Tibial artery (tissue), 4 donors: ENCODE measurements around the gene HSD11B1L.
"Not testable (repeated sequence)": the region's sequence is repeated elsewhere in the genome, so short reads cannot be mapped to it uniquely, and the experiment has no call there.

Experiments
- DNase-seq, 2 donors: peaks; one replicate each; pipeline ENCODE4 v3.0.0-alpha.2; 2019
- H3K27ac ChIP-seq, 2 donors: fragments of 200-600 bp; sonication (generic) in 1 of 2; 1 replicate in 1 of 2; 2 replicates in 1 of 2; pipeline ENCODE4 v1.5.1; 2018 to 2019; ENCODE audit warnings: mild to moderate bottlenecking in 1 of 2
- H3K27me3 ChIP-seq, 2 donors: fragments of 200-600 bp; sonication (generic) in 1 of 2; one replicate each; pipeline versions ENCODE4 v1.5.1 to v1.6.0; 2016 to 2019
- H3K36me3 ChIP-seq, 3 donors: fragments of 200-600 bp; sonication (generic) in 2 of 3; one replicate each; pipeline ENCODE4 v1.5.1; 2016 to 2019; ENCODE audit warnings: mild to moderate bottlenecking in 2 of 3
- H3K4me1 ChIP-seq, 4 donors: fragments of 200-600 bp; sonication (generic) in 2 of 4; 1 replicate in 3 of 4; 2 replicates in 1 of 4; pipeline ENCODE4 v1.5.1; 2016 to 2019
- H3K4me3 ChIP-seq, 2 donors: fragments of 200-600 bp; sonication (generic) in 1 of 2; 1 replicate in 1 of 2; 2 replicates in 1 of 2; pipeline ENCODE4 v1.5.1; 2018 to 2019; ENCODE audit warnings: mild to moderate bottlenecking in 2 of 2
- H3K9me3 ChIP-seq, 3 donors: fragments of 200-600 bp; sonication (generic) in 1 of 3; one replicate each; pipeline ENCODE4 v1.5.1; 2016 to 2019
- intact Hi-C: fragments of 100-400 bp; cut with DNase I; formaldehyde crosslinking; loops from one replicate; pipeline ENCODE4 v1.15.0; 2023; ENCODE audit warnings: low total_unique reads
- TF ChIP-seq, protein P1 (sequence below), 2 experiments: fragments of 200-600 bp in 1 of 2; fragments of 450-650 bp in 1 of 2; IDR thresholded peaks; one replicate each; pipeline ENCODE4 v1.5.1; 2017 to 2019; ENCODE audit warnings: antibody characterized with exemption in 2 of 2, mild to moderate bottlenecking in 1 of 2, moderate library complexity in 1 of 2

Gene HSD11B1L

DNA sequence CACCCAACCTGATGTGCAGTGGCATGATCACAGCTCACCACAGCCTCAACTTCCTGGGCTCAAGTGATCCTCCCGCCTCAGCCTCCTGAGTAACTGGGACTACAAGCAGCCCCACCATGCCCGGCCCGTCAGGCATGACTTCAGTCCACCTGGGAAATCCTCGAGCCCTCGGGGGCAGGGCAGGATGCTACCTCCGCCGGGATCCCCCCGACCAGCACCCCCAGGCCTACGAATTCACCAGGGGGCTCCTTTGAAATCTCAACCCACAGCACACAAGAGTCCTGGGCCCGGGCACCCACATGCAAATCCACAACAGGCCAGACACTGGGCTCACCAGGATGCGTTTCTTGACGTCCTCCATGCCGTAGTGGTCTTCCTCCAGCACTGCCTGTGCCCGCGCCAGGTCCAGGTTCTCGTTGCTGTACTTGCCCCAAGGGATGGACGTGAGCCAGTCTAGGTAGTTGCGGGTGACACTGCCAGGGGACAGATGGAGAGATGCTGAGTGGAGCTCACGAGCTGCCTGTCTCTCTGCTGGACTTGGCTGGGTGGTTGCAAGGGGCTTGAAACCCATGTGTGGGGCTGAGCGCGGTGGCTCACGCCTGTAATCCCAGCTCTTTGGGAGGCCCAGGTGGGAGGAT, 19.7 kb downstream of the HSD11B1L start:
- Histone ChIP-seq H3K27me3 (no peaks in the 10 kb centered on the region), H3K27ac (no peak overlapping the region), H3K4me3 (no peak overlapping the region), H3K4me1 (no peaks in the 10 kb centered on the region), H3K9me3 (no peaks in the 10 kb centered on the region), H3K36me3 (peaks cover 52 to 91% (median 90%) of the 10 kb centered on the region in 3 donors)
- no peak for DNase-seq
- intact Hi-C loops: no loop called here
- TF ChIP-seq, protein P1, sequence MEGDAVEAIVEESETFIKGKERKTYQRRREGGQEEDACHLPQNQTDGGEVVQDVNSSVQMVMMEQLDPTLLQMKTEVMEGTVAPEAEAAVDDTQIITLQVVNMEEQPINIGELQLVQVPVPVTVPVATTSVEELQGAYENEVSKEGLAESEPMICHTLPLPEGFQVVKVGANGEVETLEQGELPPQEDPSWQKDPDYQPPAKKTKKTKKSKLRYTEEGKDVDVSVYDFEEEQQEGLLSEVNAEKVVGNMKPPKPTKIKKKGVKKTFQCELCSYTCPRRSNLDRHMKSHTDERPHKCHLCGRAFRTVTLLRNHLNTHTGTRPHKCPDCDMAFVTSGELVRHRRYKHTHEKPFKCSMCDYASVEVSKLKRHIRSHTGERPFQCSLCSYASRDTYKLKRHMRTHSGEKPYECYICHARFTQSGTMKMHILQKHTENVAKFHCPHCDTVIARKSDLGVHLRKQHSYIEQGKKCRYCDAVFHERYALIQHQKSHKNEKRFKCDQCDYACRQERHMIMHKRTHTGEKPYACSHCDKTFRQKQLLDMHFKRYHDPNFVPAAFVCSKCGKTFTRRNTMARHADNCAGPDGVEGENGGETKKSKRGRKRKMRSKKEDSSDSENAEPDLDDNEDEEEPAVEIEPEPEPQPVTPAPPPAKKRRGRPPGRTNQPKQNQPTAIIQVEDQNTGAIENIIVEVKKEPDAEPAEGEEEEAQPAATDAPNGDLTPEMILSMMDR (IDR thresholded peaks at IDR 0.05): no peak

DNA sequence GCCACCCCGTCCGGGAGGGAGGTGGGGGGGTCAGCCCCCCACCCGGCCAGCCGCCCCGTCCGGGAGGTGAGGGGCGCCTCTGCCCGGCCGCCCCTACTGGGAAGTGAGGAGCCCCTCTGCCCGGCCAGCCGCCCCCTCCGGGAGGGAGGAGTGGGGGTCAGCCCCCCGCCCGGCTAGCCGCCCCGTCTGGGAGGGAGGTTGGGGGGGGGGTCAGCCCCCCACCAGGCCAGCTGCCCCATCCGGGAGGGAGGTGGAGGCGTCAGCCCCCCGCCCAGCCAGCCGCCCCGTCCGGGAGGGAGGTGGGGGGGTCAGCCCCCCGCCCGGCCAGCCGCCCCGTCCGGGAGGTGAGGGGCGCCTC, 21.2 kb downstream of the HSD11B1L start:
- H3K9me3 ChIP-seq, H3K4me3 ChIP-seq, H3K27ac ChIP-seq, H3K27me3 ChIP-seq, intact Hi-C loops, DNase-seq, H3K4me1 ChIP-seq: not testable (repeated sequence)
- peaks cover 40 to 91% (median 90%) of the 10 kb centered on the region in 3 donors for H3K36me3 ChIP-seq

DNA sequence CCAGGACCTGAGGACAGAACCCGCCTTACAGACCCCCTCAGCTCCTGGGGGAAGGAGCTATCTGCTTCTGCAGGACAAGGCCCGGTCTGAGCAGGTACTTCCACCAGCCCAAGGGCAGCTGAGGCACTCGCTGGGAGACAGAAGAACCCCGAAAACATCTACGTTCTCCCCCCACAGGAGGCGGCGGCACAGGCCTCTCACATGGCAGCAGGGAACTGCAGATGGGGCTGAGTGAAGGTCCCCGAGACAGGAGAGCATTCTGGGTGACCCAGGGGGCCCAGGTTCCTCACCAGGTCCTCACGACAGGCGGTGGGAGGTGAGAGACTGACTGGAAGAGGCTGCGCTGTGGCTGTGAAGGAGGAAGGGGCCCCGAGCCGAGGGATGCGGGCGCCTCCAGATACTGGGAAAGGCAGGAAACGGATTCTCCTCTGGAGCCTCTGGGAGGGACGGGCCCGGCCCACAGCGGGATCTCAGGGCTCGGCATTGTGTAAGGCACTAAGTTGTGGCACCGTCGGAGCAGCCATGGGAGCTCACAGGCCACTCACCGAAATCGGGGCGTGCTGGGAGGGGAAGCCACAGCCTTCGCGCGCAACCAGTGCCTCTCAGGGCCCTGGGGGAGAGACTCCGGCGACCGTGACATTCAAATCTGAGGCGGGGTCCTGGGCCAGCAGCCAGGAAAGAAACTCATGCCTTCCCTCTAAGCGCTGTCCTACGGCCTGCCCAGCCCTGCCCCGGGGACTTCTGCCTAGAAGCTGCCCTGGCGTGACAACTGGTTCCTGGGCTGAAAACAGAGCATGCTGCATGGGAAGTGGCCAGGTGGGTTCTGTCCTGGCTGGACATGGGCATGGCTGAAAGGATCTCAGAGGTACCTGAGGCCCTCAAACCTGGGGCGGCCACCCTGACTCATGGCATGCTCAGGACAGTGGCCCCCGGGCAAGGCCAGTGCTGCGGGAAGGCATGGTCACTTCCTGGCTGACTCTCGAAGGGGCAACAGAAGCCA, 23.3 kb downstream of the HSD11B1L start:
- TF ChIP-seq, protein P1 (IDR thresholded peaks at IDR 0.05): no peak
- intact Hi-C loops: no loop called here
- Histone ChIP-seq H3K27me3 (no peaks in the 10 kb centered on the region), H3K9me3 (no peaks in the 10 kb centered on the region), H3K36me3 (peaks cover 45 to 93% (median 86%) of the 10 kb centered on the region in 3 donors), H3K27ac (no peak overlapping the region), H3K4me3 (no peak overlapping the region), H3K4me1 (no peaks in the 10 kb centered on the region)
- no peak for DNase-seq

DNA sequence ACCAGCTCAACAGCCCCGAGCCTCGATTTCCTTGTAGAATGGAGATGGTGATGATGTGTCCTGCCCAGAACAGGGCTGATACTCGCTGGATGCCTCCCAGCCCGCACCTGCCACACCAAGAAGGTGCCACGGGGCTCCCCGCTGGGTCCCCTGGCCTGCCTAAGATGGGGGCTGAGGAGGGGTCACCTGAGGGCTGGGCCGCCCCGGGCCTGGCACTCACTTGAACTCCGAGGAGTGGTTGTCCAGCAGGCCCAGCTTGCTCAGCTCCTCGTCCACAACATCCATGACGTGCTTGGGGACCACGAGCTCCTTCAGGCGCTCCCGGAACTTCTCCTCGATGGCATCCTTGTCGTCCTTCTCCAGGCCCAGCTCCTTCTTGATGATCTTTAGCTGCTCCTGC, 24.7 kb downstream of the HSD11B1L start:
- no peak overlapping the region for H3K4me3 ChIP-seq
- H3K4me1 ChIP-seq: no peaks in the 10 kb centered on the region
- H3K36me3 ChIP-seq: peaks cover 34 to 93% (median 83%) of the 10 kb centered on the region in 3 donors
- H3K27me3 ChIP-seq: no peaks in the 10 kb centered on the region
- TF ChIP-seq, protein P1 (IDR thresholded peaks at IDR 0.05): no peak
- no peaks in the 10 kb centered on the region for H3K9me3 ChIP-seq
- intact Hi-C loops: no loop called here
- H3K27ac ChIP-seq: no peak overlapping the region
- DNase-seq: no peak

DNA sequence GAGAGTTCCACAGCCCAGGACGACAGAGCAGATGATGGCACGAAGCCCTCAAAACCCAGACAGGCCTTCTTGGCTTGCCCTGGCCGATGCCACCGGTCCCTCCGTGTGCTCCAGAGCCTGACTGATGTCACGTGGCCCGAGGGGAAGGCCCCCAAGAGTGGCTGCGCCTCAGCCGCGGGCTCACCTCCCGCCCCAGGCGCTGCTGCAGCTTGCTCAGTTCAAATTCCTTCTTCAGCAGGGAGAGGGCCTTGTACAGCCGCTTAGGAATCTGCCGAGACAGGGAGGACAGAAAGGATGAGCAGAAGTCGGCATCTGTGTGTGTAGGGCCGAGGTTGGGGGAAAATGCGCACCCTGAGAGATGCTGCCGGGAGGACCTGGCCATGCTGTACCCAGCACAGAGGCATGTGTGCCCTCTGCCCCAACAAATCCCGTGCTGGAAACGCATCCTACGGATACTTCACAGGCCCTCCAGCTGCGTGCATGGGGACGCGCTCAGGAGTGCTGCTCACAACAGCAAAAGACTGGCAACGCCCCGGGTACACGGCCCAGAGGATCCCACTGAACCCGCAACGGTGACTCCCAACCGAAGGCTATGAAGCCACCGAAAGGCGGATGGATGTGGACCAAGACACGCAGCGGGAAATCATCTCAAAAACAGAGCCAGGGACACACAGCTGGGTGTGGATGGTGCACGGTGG, 26.2 kb downstream of the HSD11B1L start:
- Histone ChIP-seq H3K4me3 (no peak overlapping the region), H3K9me3 (no peaks in the 10 kb centered on the region), H3K27ac (no peak overlapping the region), H3K4me1 (no peaks in the 10 kb centered on the region), H3K27me3 (no peaks in the 10 kb centered on the region), H3K36me3 (peaks cover 43 to 94% (median 83%) of the 10 kb centered on the region in 3 donors)
- no peak for DNase-seq
- intact Hi-C loops: no loop called here
- TF ChIP-seq, protein P1 (IDR thresholded peaks at IDR 0.05): no peak
